HepG2 (cell line): Measurements from ENCODE around the gene TMC4. TPM values are rescaled to one million over a fixed set of nuclear protein-coding genes. Genes with fewer than 3 reads are reported as not detected.

ENCODE experiments used
- ELF4 ChIP-seq: sonication (generic); formaldehyde crosslinking; IDR thresholded peaks from 2 replicates; pipeline ENCODE4 v1.5.0; 2020; ENCODE audit warnings: missing genetic modification reagents, mild to moderate bottlenecking, moderate library complexity, borderline replicate concordance
- FOXP1 ChIP-seq, 2 experiments: fragments of 450-650 bp in 1 of 2; IDR thresholded peaks; 2 replicates each; pipeline ENCODE4 v1.6.1; 2017 to 2018; ENCODE audit warnings: antibody characterized with exemption in 1 of 2
- FUBP1 ChIP-seq: sonication (generic); formaldehyde crosslinking; IDR thresholded peaks from 2 replicates; pipeline ENCODE4 v1.5.1; 2020; ENCODE audit warnings: missing genetic modification reagents, mild to moderate bottlenecking, borderline replicate concordance
- HMGA1 ChIP-seq: sonication (generic); formaldehyde crosslinking; conservative IDR thresholded peaks from 2 replicates; pipeline ENCODE4 v1.4.0; 2020; ENCODE audit warnings: missing genetic modification reagents
- HNF1B ChIP-seq: sonication (generic); formaldehyde crosslinking; IDR thresholded peaks from 2 replicates; pipeline ENCODE4 v1.5.1; 2020; ENCODE audit warnings: mild to moderate bottlenecking, moderate library complexity, missing genetic modification reagents
- SOX5 ChIP-seq: IDR thresholded peaks from 2 replicates; pipeline ENCODE4 v1.6.1; 2016; ENCODE audit warnings: borderline replicate concordance
- TBP ChIP-seq: sonication (generic); formaldehyde crosslinking; IDR thresholded peaks from 2 replicates; pipeline ENCODE4 v1.5.0; 2020; ENCODE audit warnings: missing genetic modification reagents
- THAP9 ChIP-seq: sonication (generic); formaldehyde crosslinking; IDR thresholded peaks from 2 replicates; pipeline ENCODE4; 2020; ENCODE audit warnings: missing genetic modification reagents, mild to moderate bottlenecking, borderline replicate concordance
- ZFAT ChIP-seq: sonication (generic); formaldehyde crosslinking; conservative IDR thresholded peaks from 2 replicates; pipeline ENCODE4 v1.8.1; 2023; ENCODE audit warnings: missing genetic modification reagents, inconsistent platforms
- ZNF318 ChIP-seq: sonication (generic); formaldehyde crosslinking; IDR thresholded peaks from 2 replicates; pipeline ENCODE4 v1.4.0; 2020; ENCODE audit warnings: mild to moderate bottlenecking, missing genetic modification reagents
- polyA plus RNA-seq, 8 experiments: library from polyadenylated mRNA; depleted of rRNA in 3 of 8; stranded (reverse) in 7 of 8; unstranded in 1 of 8; fragments of >200 nt; fragmentation: Illumina TruSeq in 4 of 8; extraction: Trizol in 4 of 8; gene quantifications; 2 replicates each; pipeline versions ENCODE4 v1.2.1 to v1.2.3, GENCODE V29; 2011 to 2016; ENCODE audit warnings: low read depth in 4 of 8, missing spikeins in 1 of 8, mixed read lengths in 1 of 8; ENCODE audit not compliant: insufficient read depth in 1 of 8
- total RNA-seq, 5 experiments: library from RNA; depleted of rRNA; stranded (reverse); fragments of >200 nt; fragmentation: Illumina TruSeq; extraction: Trizol; gene quantifications; 2 replicates each; pipeline ENCODE4 v1.2.3, GENCODE V29; 2016; ENCODE audit warnings: low read depth in 1 of 5

The TMC4 gene
- total and polyA plus RNA-seq, 2 of the 13 experiments (the other 11 are each of a cell fraction or from before 2014, with no cell fraction given): 0.13 to 0.24 TPM

GRCh38 chr19:54115109-54116063, 57.6 kb downstream of the TMC4 start, which contains the start of the genes PRPF31 and TFPT (continued):
- TF ChIP-seq HNF1B (peak; percentile 93), FUBP1 (CRISPR knock-in tag) (peak; percentile 51; the same call in 1 of the 2 replicates), ZNF318 (CRISPR knock-in tag) (peak; percentile 32; the same call in 1 of the 2 replicates), ELF4 (CRISPR knock-in tag) (no peak), HMGA1 (CRISPR knock-in tag) (no peak), FOXP1 (IDR thresholded peaks at IDR 0.05) (no peak), FOXP1 (CRISPR knock-in tag; IDR thresholded peaks at IDR 0.05) (no peak; the same call in 1 of the 2 replicates), TBP (CRISPR knock-in tag) (peak; percentile 56; the same call in 1 of the 2 replicates), THAP9 (CRISPR knock-in tag) (peak; percentile 97), SOX5 (CRISPR knock-in tag) (peak; percentile 33), ZFAT (CRISPR knock-in tag) (no peak)
